Common myeloid progenitor, CD34-positive (primary cell): ENCODE results near the gene LRRC4C.

Source experiments
- CTCF ChIA-PET: fragments of 350-600 bp; sonication (Branson Sonifier 250); formaldehyde crosslinking; loops from one replicate; lab custom pipeline; 2021; ENCODE audit warnings: antibody characterized with exemption; lab: Charles Lee
- POLR2A ChIA-PET: fragments of 350-600 bp; sonication (Branson Sonifier 250); formaldehyde crosslinking; loops from one replicate; lab custom pipeline; 2021; ENCODE audit warnings: antibody characterized with exemption; lab: Charles Lee
- DNase-seq, 3 donors: peaks; one replicate each; pipeline versions ENCODE4 v3.0.0 to v3.0.0-alpha.2; 2013
- H3K27ac ChIP-seq, 2 experiments: 1 replicate in 1 of 2; 2 replicates in 1 of 2; pipeline ENCODE4 v1.7.0; 2013; ENCODE audit warnings: inconsistent platforms in 2 of 2, low read length in 2 of 2, mild to moderate bottlenecking in 2 of 2, low read depth in 1 of 2, moderate library complexity in 1 of 2; ENCODE audit not compliant: severe bottlenecking in 2 of 2, insufficient read depth in 1 of 2, poor library complexity in 1 of 2
- H3K27me3 ChIP-seq, 5 experiments: replicated peaks in 2 of 5; 1 replicate in 3 of 5; 2 replicates in 2 of 5; pipeline versions ENCODE4 v1.6.1 to v1.7.0; 2013; ENCODE audit warnings: low read length in 4 of 5, mild to moderate bottlenecking in 2 of 5, moderate library complexity in 2 of 5, inconsistent platforms in 1 of 5; ENCODE audit not compliant: insufficient read depth in 5 of 5, control insufficient read depth in 4 of 5
- H3K36me3 ChIP-seq, 4 experiments: 1 replicate in 2 of 4; 2 replicates in 2 of 4; pipeline versions ENCODE4 v1.6.1 to v1.7.0; 2013; ENCODE audit warnings: low read length in 3 of 4, control low read depth in 1 of 4, mild to moderate bottlenecking in 1 of 4; ENCODE audit not compliant: control insufficient read depth in 4 of 4, insufficient read depth in 4 of 4
- H3K4me1 ChIP-seq, 4 experiments: 1 replicate in 3 of 4; 2 replicates in 1 of 4; pipeline versions ENCODE4 v1.6.1 to v1.7.1; 2013; ENCODE audit warnings: low read length in 3 of 4, mild to moderate bottlenecking in 3 of 4, control low read depth in 1 of 4, inconsistent platforms in 1 of 4, moderate library complexity in 1 of 4; ENCODE audit not compliant: control insufficient read depth in 4 of 4, insufficient read depth in 4 of 4; ENCODE audit errors: control extremely low read depth in 1 of 4
- H3K4me3 ChIP-seq, 7 experiments: 1 replicate in 4 of 7; 2 replicates in 3 of 7; pipeline versions ENCODE4 v1.5.1 to v1.7.0; 2013; ENCODE audit warnings: mild to moderate bottlenecking in 7 of 7, low read length in 6 of 7, moderate library complexity in 6 of 7, inconsistent platforms in 2 of 7, low read depth in 2 of 7, control low read depth in 1 of 7; ENCODE audit not compliant: insufficient read depth in 4 of 7, control insufficient read depth in 1 of 7; ENCODE audit errors: extremely low read depth in 1 of 7
- H3K9me3 ChIP-seq, 5 experiments: 1 replicate in 4 of 5; 2 replicates in 1 of 5; pipeline versions ENCODE4 v1.6.1 to v1.7.1; 2013; ENCODE audit warnings: low read length in 4 of 5, mild to moderate bottlenecking in 2 of 5, inconsistent platforms in 1 of 5, low read depth in 1 of 5, moderate library complexity in 1 of 5; ENCODE audit not compliant: control insufficient read depth in 4 of 5, insufficient read depth in 2 of 5; ENCODE audit errors: control extremely low read depth in 1 of 5
- WGBS: methylation state at CpG from one replicate; pipeline ENCODE4 v1.1.5; 2013; ENCODE audit not compliant: insufficient coverage; 5-methylcytosine and 5-hydroxymethylcytosine counted together

Gene LRRC4C

DNA sequence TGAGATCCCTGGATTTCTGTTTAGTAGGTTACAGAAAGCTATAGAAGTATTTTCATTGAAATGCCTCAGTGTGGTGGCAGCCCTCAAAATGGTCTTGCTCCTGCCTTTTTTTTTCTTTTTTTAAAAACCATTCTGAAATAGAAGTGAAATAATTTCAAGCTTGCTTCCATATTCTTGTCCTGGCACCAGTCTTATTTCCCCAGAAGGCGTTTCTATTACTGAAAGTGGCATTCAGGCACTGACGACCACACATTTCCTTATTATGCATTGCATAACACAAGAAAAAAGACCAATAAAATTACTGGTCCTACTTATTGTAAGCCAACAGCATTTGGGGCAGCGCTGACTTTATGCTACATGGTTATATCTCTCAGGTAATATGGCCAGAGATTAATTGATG lies 24.5 kb upstream of the LRRC4C start:
- CTCF ChIA-PET = no interaction called here
- H3K4me1 ChIP-seq = no peaks in the 10 kb centered on the region
- H3K36me3 ChIP-seq = no peaks in the 10 kb centered on the region
- no peak overlapping the region for H3K4me3 ChIP-seq
- no peak overlapping the region for H3K27ac ChIP-seq
- peaks cover 0 to 5% (median 0%) of the 10 kb centered on the region in 5 experiments for H3K9me3 ChIP-seq
- DNase-seq = no peak
- H3K27me3 ChIP-seq = no peaks in the 10 kb centered on the region
- no CpG with 5 or more reads among the region's 3 CpGs for WGBS
- POLR2A ChIA-PET = no interaction called here

DNA sequence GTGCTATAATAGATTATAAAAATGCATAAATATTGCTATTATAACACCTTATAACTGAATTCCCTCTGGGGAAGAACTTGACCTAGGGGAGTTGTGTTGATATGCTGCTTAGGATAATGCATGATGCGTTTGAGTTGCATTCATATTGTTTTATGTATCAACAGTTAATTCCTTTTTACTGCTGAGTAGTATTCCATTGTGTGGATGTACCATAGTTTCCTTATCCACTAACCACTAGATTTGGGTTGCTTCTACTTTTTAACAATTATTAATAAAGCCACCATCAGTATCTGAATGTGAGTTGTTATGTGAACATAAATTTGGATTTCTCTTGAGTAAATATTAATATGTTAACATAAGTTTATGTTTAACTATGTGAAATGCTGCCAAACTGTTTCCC lies 19.7 kb upstream of the LRRC4C start:
- CTCF ChIA-PET = no interaction called here
- Histone ChIP-seq H3K36me3 (no peaks in the 10 kb centered on the region), H3K4me3 (no peak overlapping the region), H3K27ac (no peak overlapping the region), H3K27me3 (no peaks in the 10 kb centered on the region), H3K9me3 (peaks cover 0 to 6% (median 0%) of the 10 kb centered on the region in 5 experiments), H3K4me1 (no peaks in the 10 kb centered on the region)
- WGBS = no CpG with 5 or more reads among the region's 1 CpG
- DNase-seq = no peak
- POLR2A ChIA-PET = no interaction called here

DNA sequence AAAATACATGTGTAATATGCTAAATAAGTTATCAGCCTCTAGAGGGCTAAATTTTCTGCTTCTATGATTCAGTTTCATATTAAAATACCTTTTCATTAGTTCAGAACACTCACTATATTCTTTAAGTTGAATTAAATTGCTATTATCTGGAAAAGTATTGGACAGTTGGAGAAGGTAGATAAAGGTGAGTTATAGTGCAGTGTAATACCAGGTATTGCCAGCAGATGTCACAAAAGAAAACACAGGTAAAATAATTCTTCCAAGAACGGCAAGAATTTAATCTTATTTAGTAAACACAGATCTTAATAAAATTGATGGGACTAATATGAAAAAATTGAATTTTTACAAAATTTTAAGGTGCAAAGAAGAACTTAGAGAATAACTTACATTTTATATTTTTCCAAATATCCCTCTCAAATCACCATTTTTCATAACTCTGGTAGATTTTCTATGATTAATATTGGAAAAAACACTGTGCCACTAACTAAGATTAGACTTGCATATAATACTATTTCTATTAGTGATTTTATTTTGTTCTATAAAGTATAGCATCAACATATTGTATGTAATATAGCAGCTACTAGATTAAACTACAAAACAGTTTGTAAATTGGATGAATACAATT lies 1.7 kb upstream of the LRRC4C start:
- peak; percentile 11 to 40 (median 13) for DNase-seq
- no peaks in the 10 kb centered on the region for H3K9me3 ChIP-seq
- no peaks in the 10 kb centered on the region for H3K4me1 ChIP-seq
- no peak overlapping the region for H3K27ac ChIP-seq
- WGBS = no CpG with 5 or more reads among the region's 1 CpG
- ChIA-PET POLR2A (no interaction called here), CTCF (interaction anchor here (1.0 to 5.1 kb wide), 3 partner anchors 9 to 1064 kb away, joined by 5 to 41 read pairs (median 7); no protein-coding TSS in a partner anchor)
- no peak overlapping the region for H3K4me3 ChIP-seq
- H3K27me3 ChIP-seq = peaks cover 8 to 29% (median 15%) of the 10 kb centered on the region in 5 experiments
- no peaks in the 10 kb centered on the region for H3K36me3 ChIP-seq

DNA sequence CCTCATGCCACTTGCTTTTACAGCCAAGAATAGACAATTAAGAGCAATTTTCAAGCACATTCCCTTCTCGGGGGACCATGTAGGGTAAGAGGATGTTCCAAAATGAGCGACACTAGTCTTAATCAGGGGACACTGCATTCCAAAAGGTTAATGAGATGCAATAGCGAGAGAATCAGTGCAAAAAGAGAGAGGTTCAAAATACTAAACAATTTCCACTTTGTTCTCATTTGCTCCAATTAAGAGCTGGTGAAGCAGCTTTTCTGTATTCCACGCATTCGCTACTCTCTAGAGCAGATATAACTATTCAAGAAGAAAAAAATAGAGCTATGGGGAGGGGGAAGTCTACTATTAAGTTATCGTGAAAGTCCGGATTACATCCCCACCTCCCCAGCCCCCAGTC lies 811 bp downstream of the LRRC4C start:
- no peaks in the 10 kb centered on the region for H3K4me1 ChIP-seq
- no peak for DNase-seq
- no peak overlapping the region for H3K27ac ChIP-seq
- ChIA-PET POLR2A (no interaction called here), CTCF (interaction anchor here (5.1 kb wide), 1 partner anchor 1067 kb away, joined by 41 read pairs; no protein-coding TSS in a partner anchor)
- no peak overlapping the region for H3K4me3 ChIP-seq
- no peaks in the 10 kb centered on the region for H3K36me3 ChIP-seq
- WGBS = 20% methylated on average over 1 of the region's 7 CpGs
- peaks cover 8 to 30% (median 15%) of the 10 kb centered on the region in 5 experiments for H3K27me3 ChIP-seq
- no peaks in the 10 kb centered on the region for H3K9me3 ChIP-seq

DNA sequence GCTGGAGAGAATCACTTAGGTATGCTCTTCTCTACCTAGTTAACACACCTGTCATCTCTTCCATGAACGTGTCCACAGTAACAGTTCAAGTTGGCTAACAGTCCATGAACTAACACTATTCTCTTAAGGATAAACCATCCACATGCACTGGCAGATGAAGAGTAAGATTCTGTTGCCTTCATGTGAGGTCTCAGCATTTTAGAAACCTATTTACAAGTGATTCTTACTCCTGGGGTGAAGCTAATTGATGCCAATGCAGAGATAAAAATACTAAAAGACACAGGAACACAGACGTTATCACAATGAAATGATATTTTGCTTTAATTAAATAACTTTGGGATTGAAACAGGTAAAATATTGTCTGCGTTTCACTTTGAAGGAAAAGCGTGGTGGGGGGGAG lies 1.3 kb downstream of the LRRC4C start:
- Histone ChIP-seq H3K27me3 (peaks cover 8 to 30% (median 15%) of the 10 kb centered on the region in 5 experiments), H3K36me3 (no peaks in the 10 kb centered on the region), H3K4me1 (no peaks in the 10 kb centered on the region), H3K27ac (no peak overlapping the region), H3K4me3 (no peak overlapping the region), H3K9me3 (no peaks in the 10 kb centered on the region)
- 17% methylated on average over 3 of the region's 4 CpGs for WGBS
- ChIA-PET POLR2A (no interaction called here), CTCF (interaction anchor here (5.1 kb wide), 1 partner anchor 1067 kb away, joined by 41 read pairs; no protein-coding TSS in a partner anchor)
- no peak for DNase-seq

GRCh38 chr11:41457216-41458014 lies 2.0 kb downstream of the LRRC4C start:
- Histone ChIP-seq H3K4me3 (no peak overlapping the region), H3K36me3 (no peaks in the 10 kb centered on the region), H3K27me3 (peaks cover 8 to 30% (median 15%) of the 10 kb centered on the region in 5 experiments), H3K9me3 (no peaks in the 10 kb centered on the region), H3K4me1 (no peaks in the 10 kb centered on the region), H3K27ac (no peak overlapping the region)
- no CpG with 5 or more reads among the region's 3 CpGs for WGBS
- CTCF ChIA-PET = interaction anchor here (5.1 kb wide), 1 partner anchor 1068 kb away, joined by 41 read pairs; no protein-coding TSS in a partner anchor
- no peak for DNase-seq
- POLR2A ChIA-PET = no interaction called here

GRCh38 chr11:41456269-41456668 lies 3.2 kb downstream of the LRRC4C start:
- POLR2A ChIA-PET = no interaction called here
- H3K4me3 ChIP-seq = no peak overlapping the region
- no peaks in the 10 kb centered on the region for H3K4me1 ChIP-seq
- no peaks in the 10 kb centered on the region for H3K9me3 ChIP-seq
- 100% methylated on average over 1 of the region's 1 CpG for WGBS
- H3K27ac ChIP-seq = no peak overlapping the region
- peaks cover 8 to 30% (median 15%) of the 10 kb centered on the region in 5 experiments for H3K27me3 ChIP-seq
- CTCF ChIA-PET = interaction anchor here (0.9 kb wide), 1 partner anchor 1068 kb away, joined by 4 read pairs; no protein-coding TSS in a partner anchor
- no peak for DNase-seq
- H3K36me3 ChIP-seq = no peaks in the 10 kb centered on the region
